GM23338 (cell line): ENCODE measurements around the gene RXFP3. TPM values are rescaled to one million over a fixed set of nuclear protein-coding genes. Genes with fewer than 3 reads are reported as not detected.

Experiments
- ATAC-seq: fragments of 200-7000 bp; cut with Tn5 transposase; 3 replicates; pipeline ENCODE4 v1.9.1; 2020
- DNase-seq: peaks from one replicate; pipeline ENCODE4 v3.0.0-alpha.2; 2015; ENCODE audit warnings: low spot score
- H2AFZ ChIP-seq: fragments of 200-600 bp; sonication (generic); 2 replicates; pipeline ENCODE4 v1.8.0; 2016; ENCODE audit warnings: antibody characterized with exemption, mild to moderate bottlenecking, moderate library complexity
- H3F3A ChIP-seq: fragments of 200-600 bp; sonication (generic); replicated peaks from 2 replicates; pipeline ENCODE4 v1.8.0; 2017; ENCODE audit warnings: antibody characterized with exemption, mixed run types, low read depth
- H3K27ac ChIP-seq: fragments of 200-600 bp; sonication (generic); 2 replicates; pipeline ENCODE4 v1.6.1; 2016; ENCODE audit warnings: low read depth
- H3K27me3 ChIP-seq: fragments of 200-600 bp; sonication (generic); 2 replicates; pipeline ENCODE4 v1.8.0; 2016; ENCODE audit warnings: mild to moderate bottlenecking, mixed run types, moderate library complexity; ENCODE audit not compliant: insufficient read depth
- H3K36me3 ChIP-seq: fragments of 200-600 bp; sonication (generic); 2 replicates; pipeline ENCODE4 v1.8.0; 2016; ENCODE audit warnings: mild to moderate bottlenecking; ENCODE audit not compliant: insufficient read depth
- H3K4me1 ChIP-seq: fragments of 200-600 bp; sonication (generic); 2 replicates; pipeline ENCODE4 v1.8.0; 2016; ENCODE audit warnings: mild to moderate bottlenecking, moderate library complexity; ENCODE audit not compliant: insufficient read depth
- H3K4me2 ChIP-seq: fragments of 200-600 bp; sonication (generic); 2 replicates; pipeline ENCODE4 v1.7.1; 2017; ENCODE audit warnings: mixed run types
- H3K4me3 ChIP-seq: fragments of 200-600 bp; sonication (generic); 2 replicates; pipeline ENCODE4 v1.6.1; 2016; ENCODE audit warnings: mixed run types
- H3K79me2 ChIP-seq: fragments of 200-600 bp; sonication (generic); replicated peaks from 2 replicates; pipeline ENCODE4 v1.8.0; 2017; ENCODE audit warnings: mild to moderate bottlenecking; ENCODE audit not compliant: insufficient read depth
- H3K9me2 ChIP-seq: fragments of 200-600 bp; sonication (generic); 2 replicates; pipeline ENCODE4 v1.8.0; 2017; ENCODE audit not compliant: insufficient read depth
- H4K20me1 ChIP-seq: fragments of 200-600 bp; sonication (generic); replicated peaks from 2 replicates; pipeline ENCODE4 v1.8.0; 2017; ENCODE audit warnings: mild to moderate bottlenecking; ENCODE audit not compliant: insufficient read depth
- H3K27ac Mint-ChIP-seq: 2 replicates; pipeline ENCODE4 v1.8.0; 2020; ENCODE audit warnings: inconsistent platforms, mild to moderate bottlenecking, moderate library complexity, mixed read lengths
- H3K27me3 Mint-ChIP-seq: 3 replicates; pipeline ENCODE4 v1.8.0; 2022; ENCODE audit warnings: low read depth, mild to moderate bottlenecking, moderate library complexity, mixed read lengths, inconsistent platforms; ENCODE audit not compliant: insufficient read depth, poor library complexity
- H3K36me3 Mint-ChIP-seq: 3 replicates; pipeline ENCODE4 v1.8.0; 2021; ENCODE audit warnings: low read depth, mild to moderate bottlenecking, inconsistent platforms, moderate library complexity, mixed read lengths
- H3K4me1 Mint-ChIP-seq: 3 replicates; pipeline ENCODE4 v1.8.0; 2020; ENCODE audit warnings: mild to moderate bottlenecking, inconsistent platforms, mixed read lengths
- H3K4me3 Mint-ChIP-seq: 3 replicates; pipeline ENCODE4 v1.8.0; 2021; ENCODE audit warnings: moderate library complexity, mild to moderate bottlenecking, inconsistent platforms, mixed read lengths
- H3K9me3 Mint-ChIP-seq: 3 replicates; pipeline ENCODE4 v1.8.0; 2020; ENCODE audit warnings: moderate library complexity, mild to moderate bottlenecking, inconsistent platforms, mixed read lengths
- CREB1 ChIP-seq: fragments of 250-450 bp; sonication (Bioruptor Pico); IDR thresholded peaks from 2 replicates; pipeline ENCODE4 v1.5.0; 2020; ENCODE audit warnings: low read depth, mild to moderate bottlenecking, moderate library complexity
- EZH2 ChIP-seq: fragments of 200-600 bp; sonication (generic); IDR thresholded peaks from one replicate; pipeline ENCODE4 v1.8.0; 2017; ENCODE audit warnings: antibody characterized with exemption, mild to moderate bottlenecking, low read depth; ENCODE audit not compliant: unreplicated experiment
- JUNB ChIP-seq: IDR thresholded peaks from one replicate; pipeline ENCODE4 v1.6.1; 2016; ENCODE audit warnings: antibody characterized with exemption; ENCODE audit not compliant: unreplicated experiment
- NANOG ChIP-seq: IDR thresholded peaks from 2 replicates; pipeline ENCODE4 v1.6.1; 2016; ENCODE audit warnings: antibody characterized with exemption, borderline replicate concordance
- POLR2AphosphoS5 ChIP-seq: IDR thresholded peaks from 2 replicates; pipeline ENCODE4 v1.6.1; 2016; ENCODE audit warnings: antibody characterized with exemption, low read depth
- STAT1 ChIP-seq: IDR thresholded peaks from one replicate; pipeline ENCODE4 v1.6.1; 2016; ENCODE audit warnings: antibody characterized with exemption; ENCODE audit not compliant: unreplicated experiment
- ZNF114 ChIP-seq: fragments of 250-450 bp; sonication (Bioruptor Pico); IDR thresholded peaks from 2 replicates; pipeline ENCODE4 v1.5.0; 2020; ENCODE audit warnings: mild to moderate bottlenecking, moderate library complexity
- ZNF331 ChIP-seq: fragments of 250-450 bp; sonication (Bioruptor Pico); IDR thresholded peaks from 2 replicates; pipeline ENCODE4 v1.5.0; 2020; ENCODE audit warnings: low read depth, mild to moderate bottlenecking, moderate library complexity
- polyA plus RNA-seq: library from polyadenylated mRNA; unstranded; fragments of >200 nt; fragmentation: Nextera tagmentation; extraction: Ambion mirVana; gene quantifications from 2 replicates; pipeline ENCODE4 v1.2.1, GENCODE V29; 2016
- total RNA-seq: library from RNA; depleted of rRNA; stranded (reverse); fragments of >200 nt; shearing (Covaris generic); gene quantifications from 2 replicates; pipeline ENCODE4 v1.2.3, GENCODE V29; 2014
- TF ChIP-seq, protein P1 (sequence below): IDR thresholded peaks from one replicate; pipeline ENCODE4 v1.6.1; 2018; ENCODE audit warnings: antibody characterized with exemption; ENCODE audit not compliant: unreplicated experiment
- TF ChIP-seq, protein P2 (sequence below): IDR thresholded peaks from 2 replicates; pipeline ENCODE4 v1.6.1; 2016; ENCODE audit warnings: antibody characterized with exemption
- TF ChIP-seq, protein P3 (sequence below), 2 experiments: fragments of 200-600 bp in 1 of 2; sonication (generic) in 1 of 2; conservative IDR thresholded peaks; 2 replicates each; pipeline versions ENCODE4 v1.5.1 to v1.6.1; 2016 to 2017; ENCODE audit warnings: antibody characterized with exemption in 2 of 2, low read depth in 2 of 2, mild to moderate bottlenecking in 2 of 2, moderate library complexity in 1 of 2

RXFP3 gene
- total and polyA plus RNA-seq, 2 experiments from 2014 or later, result not detected

DNA sequence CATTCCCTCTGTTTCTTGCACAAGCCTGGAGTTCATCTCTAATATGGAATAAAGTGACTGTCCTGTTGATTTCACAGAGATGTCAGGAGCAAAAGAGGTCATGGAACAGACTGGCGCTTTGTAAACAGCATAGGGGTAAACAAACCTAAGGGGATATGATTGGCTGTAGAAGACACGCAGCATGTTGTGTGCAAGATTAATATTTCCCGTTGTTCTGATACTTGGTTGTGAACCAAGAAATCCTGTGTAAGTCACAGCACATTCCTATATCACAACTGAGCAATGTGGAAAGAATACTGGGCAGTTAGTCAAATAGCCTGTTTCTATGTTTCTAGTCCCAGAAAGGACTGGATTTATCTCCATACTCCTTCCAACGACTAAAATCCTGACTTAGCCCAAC lies 47.6 kb upstream of the RXFP3 start:
- TF ChIP-seq POLR2AphosphoS5 (no peak), STAT1 (no peak), ZNF331 (no peak)
- no peaks in the 10 kb centered on the region for H3K9me3 Mint-ChIP-seq
- Histone ChIP-seq H2AFZ (no peak overlapping the region), H4K20me1 (no peaks in the 10 kb centered on the region; the same call in 1 of the 2 replicates), H3K4me2 (no peak overlapping the region), H3K79me2 (peaks cover 70% of the 10 kb centered on the region), H3K4me1 (peaks cover 51% of the 10 kb centered on the region), H3K27me3 (peaks cover 3% of the 10 kb centered on the region; the same call in 1 of the 2 replicates), H3K27ac (no peak overlapping the region), H3K4me3 (no peak overlapping the region), H3K9me2 (no peaks in the 10 kb centered on the region), H3K36me3 (no peaks in the 10 kb centered on the region), H3F3A (peaks cover 6% of the 10 kb centered on the region; the same call in 1 of the 2 replicates)
- peaks cover 8% of the 10 kb centered on the region for H3K27me3 Mint-ChIP-seq
- peaks cover 43% of the 10 kb centered on the region for H3K4me1 Mint-ChIP-seq
- DNase-seq (no peak), ATAC-seq (no peak)
- H3K36me3 Mint-ChIP-seq, result no peaks in the 10 kb centered on the region; the same call in 2 of the 3 replicates
- H3K27ac Mint-ChIP-seq, result no peak overlapping the region
- no peak overlapping the region for H3K4me3 Mint-ChIP-seq

DNA sequence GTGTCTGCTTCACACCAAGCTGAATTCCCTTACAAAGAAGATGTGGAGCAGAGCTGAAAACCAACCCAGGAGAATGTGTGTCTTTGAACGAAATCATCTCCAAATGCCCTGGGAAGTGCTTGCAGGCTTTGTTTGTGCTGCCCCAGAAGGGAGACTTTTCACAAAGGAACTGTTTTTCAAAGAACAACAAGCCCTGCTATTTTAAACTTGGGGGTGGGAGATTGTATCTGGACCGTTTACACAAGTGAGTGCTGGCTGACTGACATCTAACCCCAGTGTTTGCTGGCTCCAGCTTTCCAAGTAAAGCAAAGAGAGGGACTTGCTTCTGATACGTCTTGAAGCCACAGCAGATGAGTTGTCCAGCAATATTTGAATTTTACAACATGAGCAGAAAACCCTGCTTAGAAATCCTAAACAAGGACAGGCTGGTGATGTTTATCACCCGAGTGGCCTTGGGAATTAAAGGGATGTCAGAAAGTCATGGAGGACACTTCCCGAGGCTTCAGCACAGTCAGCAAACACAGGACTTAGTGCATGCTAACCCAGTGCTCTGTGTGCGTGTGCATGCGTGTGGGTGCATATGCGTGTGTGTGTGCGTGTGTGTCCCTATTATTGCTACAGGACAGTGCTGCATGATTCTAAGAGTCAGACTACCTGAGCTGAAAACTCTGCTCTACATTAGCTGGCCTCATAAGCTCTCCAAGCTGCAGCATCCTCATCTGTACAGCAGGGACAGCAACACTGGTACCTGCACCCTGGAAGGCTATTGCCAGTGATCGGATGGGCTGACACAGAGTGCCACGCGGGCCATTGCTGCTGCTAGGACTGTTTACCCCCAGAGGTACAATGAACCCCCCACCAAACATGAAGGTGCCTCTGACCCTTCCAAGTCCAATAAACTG lies 45.8 kb upstream of the RXFP3 start:
- DNase-seq, result peak; percentile 48
- peaks cover 55% of the 10 kb centered on the region for H3K79me2 ChIP-seq
- no peaks in the 10 kb centered on the region; the same call in 1 of the 2 replicates for H4K20me1 ChIP-seq
- no peak overlapping the region for H2AFZ ChIP-seq
- H3K4me2 ChIP-seq, result peak overlapping the region; percentile 92
- peaks cover 7% of the 10 kb centered on the region for H3K27me3 ChIP-seq
- peak overlapping the region; percentile 79; the same call in 1 of the 2 replicates for H3K27ac Mint-ChIP-seq
- H3F3A ChIP-seq, result peaks cover 8% of the 10 kb centered on the region; the same call in 1 of the 2 replicates
- H3K9me3 Mint-ChIP-seq, result no peaks in the 10 kb centered on the region
- H3K36me3 ChIP-seq, result no peaks in the 10 kb centered on the region
- H3K9me2 ChIP-seq, result no peaks in the 10 kb centered on the region
- no peaks in the 10 kb centered on the region; the same call in 1 of the 3 replicates for H3K36me3 Mint-ChIP-seq
- peak overlapping the region; percentile 89 for H3K4me3 ChIP-seq
- H3K27me3 Mint-ChIP-seq, result peaks cover 14% of the 10 kb centered on the region
- peak; percentile 57 for ATAC-seq
- H3K27ac ChIP-seq, result no peak overlapping the region
- H3K4me3 Mint-ChIP-seq, result peak overlapping the region; percentile 83
- peaks cover 36% of the 10 kb centered on the region for H3K4me1 Mint-ChIP-seq
- peaks cover 45% of the 10 kb centered on the region for H3K4me1 ChIP-seq
- TF ChIP-seq NANOG, result no peak
- TF ChIP-seq ZNF114 (CRISPR knock-in tag), result no peak
- TF ChIP-seq, protein P1, sequence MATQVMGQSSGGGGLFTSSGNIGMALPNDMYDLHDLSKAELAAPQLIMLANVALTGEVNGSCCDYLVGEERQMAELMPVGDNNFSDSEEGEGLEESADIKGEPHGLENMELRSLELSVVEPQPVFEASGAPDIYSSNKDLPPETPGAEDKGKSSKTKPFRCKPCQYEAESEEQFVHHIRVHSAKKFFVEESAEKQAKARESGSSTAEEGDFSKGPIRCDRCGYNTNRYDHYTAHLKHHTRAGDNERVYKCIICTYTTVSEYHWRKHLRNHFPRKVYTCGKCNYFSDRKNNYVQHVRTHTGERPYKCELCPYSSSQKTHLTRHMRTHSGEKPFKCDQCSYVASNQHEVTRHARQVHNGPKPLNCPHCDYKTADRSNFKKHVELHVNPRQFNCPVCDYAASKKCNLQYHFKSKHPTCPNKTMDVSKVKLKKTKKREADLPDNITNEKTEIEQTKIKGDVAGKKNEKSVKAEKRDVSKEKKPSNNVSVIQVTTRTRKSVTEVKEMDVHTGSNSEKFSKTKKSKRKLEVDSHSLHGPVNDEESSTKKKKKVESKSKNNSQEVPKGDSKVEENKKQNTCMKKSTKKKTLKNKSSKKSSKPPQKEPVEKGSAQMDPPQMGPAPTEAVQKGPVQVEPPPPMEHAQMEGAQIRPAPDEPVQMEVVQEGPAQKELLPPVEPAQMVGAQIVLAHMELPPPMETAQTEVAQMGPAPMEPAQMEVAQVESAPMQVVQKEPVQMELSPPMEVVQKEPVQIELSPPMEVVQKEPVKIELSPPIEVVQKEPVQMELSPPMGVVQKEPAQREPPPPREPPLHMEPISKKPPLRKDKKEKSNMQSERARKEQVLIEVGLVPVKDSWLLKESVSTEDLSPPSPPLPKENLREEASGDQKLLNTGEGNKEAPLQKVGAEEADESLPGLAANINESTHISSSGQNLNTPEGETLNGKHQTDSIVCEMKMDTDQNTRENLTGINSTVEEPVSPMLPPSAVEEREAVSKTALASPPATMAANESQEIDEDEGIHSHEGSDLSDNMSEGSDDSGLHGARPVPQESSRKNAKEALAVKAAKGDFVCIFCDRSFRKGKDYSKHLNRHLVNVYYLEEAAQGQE, result no peak
- TF ChIP-seq JUNB, result no peak
- TF ChIP-seq, protein P2, sequence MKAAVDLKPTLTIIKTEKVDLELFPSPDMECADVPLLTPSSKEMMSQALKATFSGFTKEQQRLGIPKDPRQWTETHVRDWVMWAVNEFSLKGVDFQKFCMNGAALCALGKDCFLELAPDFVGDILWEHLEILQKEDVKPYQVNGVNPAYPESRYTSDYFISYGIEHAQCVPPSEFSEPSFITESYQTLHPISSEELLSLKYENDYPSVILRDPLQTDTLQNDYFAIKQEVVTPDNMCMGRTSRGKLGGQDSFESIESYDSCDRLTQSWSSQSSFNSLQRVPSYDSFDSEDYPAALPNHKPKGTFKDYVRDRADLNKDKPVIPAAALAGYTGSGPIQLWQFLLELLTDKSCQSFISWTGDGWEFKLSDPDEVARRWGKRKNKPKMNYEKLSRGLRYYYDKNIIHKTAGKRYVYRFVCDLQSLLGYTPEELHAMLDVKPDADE, result no peak
- TF ChIP-seq, protein P3, sequence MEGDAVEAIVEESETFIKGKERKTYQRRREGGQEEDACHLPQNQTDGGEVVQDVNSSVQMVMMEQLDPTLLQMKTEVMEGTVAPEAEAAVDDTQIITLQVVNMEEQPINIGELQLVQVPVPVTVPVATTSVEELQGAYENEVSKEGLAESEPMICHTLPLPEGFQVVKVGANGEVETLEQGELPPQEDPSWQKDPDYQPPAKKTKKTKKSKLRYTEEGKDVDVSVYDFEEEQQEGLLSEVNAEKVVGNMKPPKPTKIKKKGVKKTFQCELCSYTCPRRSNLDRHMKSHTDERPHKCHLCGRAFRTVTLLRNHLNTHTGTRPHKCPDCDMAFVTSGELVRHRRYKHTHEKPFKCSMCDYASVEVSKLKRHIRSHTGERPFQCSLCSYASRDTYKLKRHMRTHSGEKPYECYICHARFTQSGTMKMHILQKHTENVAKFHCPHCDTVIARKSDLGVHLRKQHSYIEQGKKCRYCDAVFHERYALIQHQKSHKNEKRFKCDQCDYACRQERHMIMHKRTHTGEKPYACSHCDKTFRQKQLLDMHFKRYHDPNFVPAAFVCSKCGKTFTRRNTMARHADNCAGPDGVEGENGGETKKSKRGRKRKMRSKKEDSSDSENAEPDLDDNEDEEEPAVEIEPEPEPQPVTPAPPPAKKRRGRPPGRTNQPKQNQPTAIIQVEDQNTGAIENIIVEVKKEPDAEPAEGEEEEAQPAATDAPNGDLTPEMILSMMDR (conservative IDR thresholded peaks at IDR 0.05; ENCODE audit: low read depth in 2 of 2), result 0 out of 4 replicates have a peak, but pooled peaks of 1 of the 2 experiments have one; percentile 13
- no peak for TF ChIP-seq CREB1 (CRISPR knock-in tag)
- TF ChIP-seq EZH2, result no peak
